PC-3 (cell line): Measurements from ENCODE around the gene PELO.

Source experiments
- CTCF ChIP-seq: fragments of 300-600 bp; sonication (generic); conservative IDR thresholded peaks from 2 replicates; pipeline ENCODE4 v1.5.1; 2017; ENCODE audit warnings: antibody characterized with exemption, low read depth, mild to moderate bottlenecking, low read length
- EZH2 ChIP-seq: fragments of 300-600 bp; sonication (generic); IDR thresholded peaks from one replicate; pipeline ENCODE4 v1.6.1; 2017; ENCODE audit warnings: antibody characterized with exemption, mild to moderate bottlenecking, low read length; ENCODE audit not compliant: unreplicated experiment

DNA sequence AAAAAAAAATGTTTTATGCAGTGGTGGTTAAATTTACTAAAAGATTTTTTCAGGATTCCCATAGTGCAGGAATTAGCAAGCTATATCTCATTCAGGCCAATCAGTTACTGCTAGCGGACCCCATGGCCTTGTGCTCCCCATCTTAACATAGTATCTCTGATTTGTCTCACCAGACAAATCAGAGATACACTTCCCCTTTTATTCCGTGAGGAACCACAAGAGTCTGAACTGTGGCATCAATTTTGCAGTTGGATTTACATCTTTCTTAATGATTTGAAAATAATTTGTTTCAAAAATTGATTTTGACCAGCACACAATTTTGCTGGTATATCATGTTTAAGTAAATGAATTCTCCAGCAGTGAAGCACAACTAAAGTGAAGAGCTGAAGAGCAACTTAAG, 17.9 kb downstream of the PELO start:
- TF ChIP-seq CTCF, result no peak
- TF ChIP-seq EZH2, result no peak
